Adrenal gland (tissue), 12 donors: ENCODE data around the gene SHISAL1. TPM values are rescaled to one million over a fixed set of nuclear protein-coding genes. Genes with fewer than 3 reads are reported as not detected.

Experiments used
- DNase-seq, 7 donors: peaks; one replicate each; pipeline ENCODE4 v3.0.0-alpha.2; 2019 to 2020
- H3K27ac ChIP-seq, 5 donors: fragments of 200-600 bp; sonication (generic) in 4 of 5; 1 replicate in 3 of 5; 2 replicates in 2 of 5; pipeline versions ENCODE4 v1.5.1 to v1.8.0; 2016 to 2020; ENCODE audit warnings: mild to moderate bottlenecking in 1 of 5
- H3K27me3 ChIP-seq: fragments of 200-600 bp; 2 replicates; pipeline ENCODE4 v1.8.0; 2021
- H3K36me3 ChIP-seq, 2 donors: fragments of 200-600 bp; replicated peaks in 1 of 2; 1 replicate in 1 of 2; 2 replicates in 1 of 2; pipeline versions ENCODE4 v1.5.1 to v1.8.0; 2018 to 2022
- H3K4me1 ChIP-seq, 2 donors: fragments of 200-600 bp; replicated peaks in 1 of 2; 1 replicate in 1 of 2; 2 replicates in 1 of 2; pipeline versions ENCODE4 v1.5.1 to v1.8.0; 2018 to 2021
- H3K4me3 ChIP-seq, 4 donors: fragments of 200-600 bp; sonication (generic) in 3 of 4; one replicate each; pipeline ENCODE4 v1.5.1; 2016 to 2018
- H3K9me3 ChIP-seq, 3 donors: fragments of 200-600 bp; sonication (generic) in 1 of 3; replicated peaks in 1 of 3; 1 replicate in 2 of 3; 2 replicates in 1 of 3; pipeline versions ENCODE4 v1.5.1 to v1.8.0; 2016 to 2021
- POLR2A ChIP-seq, 2 donors: fragments of 450-650 bp; IDR thresholded peaks; one replicate each; pipeline ENCODE4 v1.6.1; 2017; ENCODE audit warnings: antibody characterized with exemption in 2 of 2, mild to moderate bottlenecking in 2 of 2, moderate library complexity in 1 of 2
- WGBS, 4 donors: extraction: QIAGEN DNeasy Blood & Tissue Kit in 2 of 4; methylation state at CpG; one replicate each; pipeline versions ENCODE4 v1.1.5 to v1.1.7; 2013 to 2017; 5-methylcytosine and 5-hydroxymethylcytosine counted together
- intact Hi-C, 2 donors: fragments of 100-400 bp; cut with DNase I; formaldehyde crosslinking; loops; one replicate each; pipeline versions ENCODE4 v1.14.1 to v1.15.0; 2022 to 2023
- polyA plus RNA-seq, 3 donors: library from polyadenylated mRNA; stranded (reverse); fragments of 200-250 nt in 2 of 3; fragments of 350-450 nt in 1 of 3; fragmentation: Illumina TruSeq in 1 of 3; extraction: RNeasy Lipid Tissue Mini Kit (QIAGEN cat#74804) in 1 of 3; gene quantifications; one replicate each; pipeline ENCODE4 v1.2.3, GENCODE V29; 2013 to 2014
- total RNA-seq, 9 donors: library from RNA; depleted of rRNA in 4 of 9; stranded (reverse); fragments of >200 nt in 4 of 9; fragments of 120-200 nt in 1 of 9; fragmentation: NEBNext Ultra II Directional in 1 of 9; extraction: Animal tissue kit (Norgen Biotek cat#: 25700) in 1 of 9; gene quantifications; one replicate each; pipeline versions ENCODE4 v1.1.0 to v1.2.4, GENCODE V29; 2013 to 2023
- TF ChIP-seq, protein P1 (sequence below), 6 experiments: fragments of 450-650 bp in 4 of 6; fragments of 200-600 bp in 2 of 6; sonication (generic) in 1 of 6; IDR thresholded peaks; 1 replicate in 5 of 6; 2 replicates in 1 of 6; pipeline versions ENCODE4 v1.5.1 to v1.8.0; 2016 to 2021; ENCODE audit warnings: antibody characterized with exemption in 6 of 6, mild to moderate bottlenecking in 2 of 6, moderate library complexity in 1 of 6
- donor health status: healthy with polysubstance abuse.
- donor health status: Bipolar disorder and iron deficiency.
- donor health status: DM: yes; HTN: yes; CAD: no.
- donor health status: DM: no; HTN: no; CAD: no.
- donor health status: DM: no; HTN: no; CAD: no.
- donor health status: DM: yes; HTN: yes; CAD: no.

The SHISAL1 gene
- total and polyA plus RNA-seq, 12 donors, result 0.33 to 2.4 (median 1.0) TPM

GRCh38 chr22:44206330-44206645, 106.5 kb downstream of the SHISAL1 start:
- no peak for DNase-seq
- no peaks in the 10 kb centered on the region for H3K36me3 ChIP-seq
- H3K9me3 ChIP-seq, result no peaks in the 10 kb centered on the region
- TF ChIP-seq POLR2A (IDR thresholded peaks at IDR 0.05), result no peak
- TF ChIP-seq, protein P1, sequence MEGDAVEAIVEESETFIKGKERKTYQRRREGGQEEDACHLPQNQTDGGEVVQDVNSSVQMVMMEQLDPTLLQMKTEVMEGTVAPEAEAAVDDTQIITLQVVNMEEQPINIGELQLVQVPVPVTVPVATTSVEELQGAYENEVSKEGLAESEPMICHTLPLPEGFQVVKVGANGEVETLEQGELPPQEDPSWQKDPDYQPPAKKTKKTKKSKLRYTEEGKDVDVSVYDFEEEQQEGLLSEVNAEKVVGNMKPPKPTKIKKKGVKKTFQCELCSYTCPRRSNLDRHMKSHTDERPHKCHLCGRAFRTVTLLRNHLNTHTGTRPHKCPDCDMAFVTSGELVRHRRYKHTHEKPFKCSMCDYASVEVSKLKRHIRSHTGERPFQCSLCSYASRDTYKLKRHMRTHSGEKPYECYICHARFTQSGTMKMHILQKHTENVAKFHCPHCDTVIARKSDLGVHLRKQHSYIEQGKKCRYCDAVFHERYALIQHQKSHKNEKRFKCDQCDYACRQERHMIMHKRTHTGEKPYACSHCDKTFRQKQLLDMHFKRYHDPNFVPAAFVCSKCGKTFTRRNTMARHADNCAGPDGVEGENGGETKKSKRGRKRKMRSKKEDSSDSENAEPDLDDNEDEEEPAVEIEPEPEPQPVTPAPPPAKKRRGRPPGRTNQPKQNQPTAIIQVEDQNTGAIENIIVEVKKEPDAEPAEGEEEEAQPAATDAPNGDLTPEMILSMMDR (IDR thresholded peaks at IDR 0.05), result no peak
- intact Hi-C loops, result no loop called here
- no peak overlapping the region for H3K4me3 ChIP-seq
- H3K4me1 ChIP-seq, result no peaks in the 10 kb centered on the region
- WGBS, 4 donors, result 73 to 87% (median 83%) methylated on average over 6 to 9 of the region's 9 CpGs
- no peak overlapping the region for H3K27ac ChIP-seq
- H3K27me3 ChIP-seq, result no peaks in the 10 kb centered on the region

- no peaks in the 10 kb centered on the region for H3K9me3 ChIP-seq
- H3K27me3 ChIP-seq, result no peaks in the 10 kb centered on the region
- H3K36me3 ChIP-seq, result no peaks in the 10 kb centered on the region
- H3K4me3 ChIP-seq, result no peak overlapping the region
- intact Hi-C loops, result no loop called here
- peak in 1 of 7 donors; percentile 8 for DNase-seq
- no peak overlapping the region for H3K27ac ChIP-seq
- WGBS, 4 donors, result 82 to 90% (median 87%) methylated on average over 8 to 16 of the region's 16 CpGs
- TF ChIP-seq, protein P1 (IDR thresholded peaks at IDR 0.05), result no peak
- TF ChIP-seq POLR2A (IDR thresholded peaks at IDR 0.05), result no peak
- H3K4me1 ChIP-seq, result no peaks in the 10 kb centered on the region
These were observed 107.0 kb downstream of the SHISAL1 start for GRCh38 chr22:44205516-44206329.

- Histone ChIP-seq H3K27me3 (no peaks in the 10 kb centered on the region), H3K9me3 (no peaks in the 10 kb centered on the region), H3K4me1 (no peaks in the 10 kb centered on the region), H3K36me3 (no peaks in the 10 kb centered on the region), H3K27ac (no peak overlapping the region), H3K4me3 (no peak overlapping the region)
- DNase-seq, result no peak
- TF ChIP-seq POLR2A (IDR thresholded peaks at IDR 0.05), result no peak
- TF ChIP-seq, protein P1 (IDR thresholded peaks at IDR 0.05), result no peak
- WGBS, 4 donors, result 85 to 90% (median 89%) methylated on average over 13 to 16 of the region's 16 CpGs
- intact Hi-C loops, result no loop called here
These were observed 107.8 kb downstream of the SHISAL1 start for GRCh38 chr22:44204739-44205515.

GRCh38 chr22:44203203-44203602, 109.5 kb downstream of the SHISAL1 start:
- Histone ChIP-seq H3K27me3 (no peaks in the 10 kb centered on the region), H3K4me1 (no peaks in the 10 kb centered on the region), H3K27ac (no peak overlapping the region), H3K9me3 (no peaks in the 10 kb centered on the region), H3K36me3 (no peaks in the 10 kb centered on the region), H3K4me3 (no peak overlapping the region)
- 53 to 82% (median 78%) methylated on average over 6 of the region's 6 CpGs for WGBS, 4 donors
- TF ChIP-seq POLR2A (IDR thresholded peaks at IDR 0.05), result no peak
- TF ChIP-seq, protein P1 (IDR thresholded peaks at IDR 0.05), result no peak
- DNase-seq, result no peak
- intact Hi-C loops, result no loop called here
